Upper lobe of left lung (tissue), 6 donors: ENCODE measurements around the gene SMIM9. TPM values are rescaled to one million over a fixed set of nuclear protein-coding genes. Genes with fewer than 3 reads are reported as not detected.

Source experiments
- ATAC-seq, 2 donors: fragments of 200-7000 bp; cut with Tn5 transposase; one replicate each; pipeline ENCODE4 v1.9.1; 2022; ENCODE audit warnings: mild to moderate bottlenecking in 2 of 2, moderate library complexity in 2 of 2; ENCODE audit not compliant: low FRiP score in 2 of 2
- DNase-seq, 2 donors: peaks; one replicate each; pipeline ENCODE4 v3.0.0-alpha.2; 2019 to 2020
- H3K27ac ChIP-seq, 4 donors: fragments of 200-600 bp; sonication (generic); one replicate each; pipeline ENCODE4 v1.5.1; 2016 to 2019
- H3K27me3 ChIP-seq, 4 donors: fragments of 200-600 bp; sonication (generic); one replicate each; pipeline ENCODE4 v1.5.1; 2017 to 2019
- H3K36me3 ChIP-seq, 4 donors: fragments of 200-600 bp; sonication (generic); one replicate each; pipeline ENCODE4 v1.5.1; 2016 to 2019
- H3K4me1 ChIP-seq, 4 donors: fragments of 200-600 bp; sonication (generic); one replicate each; pipeline ENCODE4 v1.5.1; 2018 to 2019
- H3K4me3 ChIP-seq, 4 donors: fragments of 200-600 bp; sonication (generic); one replicate each; pipeline ENCODE4 v1.5.1; 2017 to 2019; ENCODE audit warnings: mild to moderate bottlenecking in 2 of 4, moderate library complexity in 1 of 4
- H3K9me3 ChIP-seq, 4 donors: fragments of 200-600 bp; sonication (generic); one replicate each; pipeline ENCODE4 v1.5.1; 2018 to 2019
- CTCF ChIP-seq, 6 experiments: fragments of 450-650 bp in 4 of 6; fragments of 200-600 bp in 2 of 6; sonication (generic) in 2 of 6; IDR thresholded peaks; one replicate each; pipeline ENCODE4 v1.5.1; 2016 to 2019; ENCODE audit warnings: antibody characterized with exemption in 6 of 6
- EP300 ChIP-seq, 4 donors: sonication (generic); formaldehyde crosslinking; IDR thresholded peaks; one replicate each; pipeline ENCODE4 v1.5.1; 2017; ENCODE audit warnings: antibody characterized with exemption in 4 of 4, control low read depth in 2 of 4
- POLR2A ChIP-seq, 4 donors: fragments of 450-650 bp; IDR thresholded peaks; one replicate each; pipeline ENCODE4 v1.5.1; 2016 to 2017; ENCODE audit warnings: antibody characterized with exemption in 4 of 4, mild to moderate bottlenecking in 2 of 4
- POLR2AphosphoS5 ChIP-seq, 2 donors: sonication (generic); formaldehyde crosslinking; IDR thresholded peaks; one replicate each; pipeline ENCODE4 v1.5.1; 2017; ENCODE audit warnings: antibody characterized with exemption in 2 of 2
- WGBS, 2 donors: methylation state at CpG; one replicate each; pipeline ENCODE4 v1.1.5; 2017 to 2018; 5-methylcytosine and 5-hydroxymethylcytosine counted together
- total RNA-seq, 6 donors: library from RNA; depleted of rRNA in 4 of 6; stranded (reverse); fragments of >200 nt in 4 of 6; gene quantifications; one replicate each; pipeline versions ENCODE4 v1.1.0 to v1.2.1, GENCODE V29; 2016 to 2021
- donor health status: DM: no; HTN: no; CAD: no; lungs with moderate emphysema.
- donor health status: DM: no; HTN: yes; CAD: no; lungs with severe emphysema.

Gene SMIM9
- total RNA-seq, 6 donors from 2014 or later: 1.5 TPM; not detected in 5

GRCh38 chrX:154793084-154793795, 41.2 kb downstream of the SMIM9 start:
- DNase-seq: no peak
- ATAC-seq: no peak
- no peaks in the 10 kb centered on the region for H3K36me3 ChIP-seq
- WGBS, 2 donors: 74 to 75% methylated on average over 7 of the region's 7 CpGs
- no peaks in the 10 kb centered on the region for H3K4me1 ChIP-seq
- no peaks in the 10 kb centered on the region for H3K9me3 ChIP-seq
- TF ChIP-seq POLR2A (IDR thresholded peaks at IDR 0.05) (no peak), CTCF (IDR thresholded peaks at IDR 0.05) (no peak), EP300 (IDR thresholded peaks at IDR 0.05) (no peak), POLR2AphosphoS5 (IDR thresholded peaks at IDR 0.05) (no peak)
- no peaks in the 10 kb centered on the region for H3K27me3 ChIP-seq
- no peak overlapping the region for H3K27ac ChIP-seq
- no peak overlapping the region for H3K4me3 ChIP-seq

- H3K4me3 ChIP-seq: no peak overlapping the region
- WGBS, 2 donors: 86 to 95% methylated on average over 8 of the region's 8 CpGs
- ATAC-seq: no peak
Observed at GRCh38 chrX:154791939-154792338, 42.5 kb downstream of the SMIM9 start.

GRCh38 chrX:154791467-154791866, 43.0 kb downstream of the SMIM9 start:
- TF ChIP-seq EP300 (IDR thresholded peaks at IDR 0.05) (no peak), CTCF (IDR thresholded peaks at IDR 0.05) (no peak), POLR2AphosphoS5 (IDR thresholded peaks at IDR 0.05) (no peak), POLR2A (IDR thresholded peaks at IDR 0.05) (no peak)
- H3K27ac ChIP-seq: no peak overlapping the region
- H3K4me3 ChIP-seq: no peak overlapping the region
- WGBS, 2 donors: 69 to 98% methylated on average over 4 of the region's 4 CpGs
- no peak for DNase-seq
- H3K27me3 ChIP-seq: no peaks in the 10 kb centered on the region
- no peaks in the 10 kb centered on the region for H3K4me1 ChIP-seq
- H3K36me3 ChIP-seq: no peaks in the 10 kb centered on the region
- no peak for ATAC-seq
- no peaks in the 10 kb centered on the region for H3K9me3 ChIP-seq

More at GRCh38 chrX:154791939-154792338, 42.5 kb downstream of the SMIM9 start:
- H3K9me3 ChIP-seq: no peaks in the 10 kb centered on the region
- no peak for DNase-seq
- TF ChIP-seq CTCF (IDR thresholded peaks at IDR 0.05) (no peak), POLR2AphosphoS5 (IDR thresholded peaks at IDR 0.05) (no peak), POLR2A (IDR thresholded peaks at IDR 0.05) (no peak), EP300 (IDR thresholded peaks at IDR 0.05) (no peak)
- H3K27me3 ChIP-seq: no peaks in the 10 kb centered on the region
- no peak overlapping the region for H3K27ac ChIP-seq
- H3K4me1 ChIP-seq: no peaks in the 10 kb centered on the region
- H3K36me3 ChIP-seq: no peaks in the 10 kb centered on the region

- WGBS, 2 donors: 62 to 75% methylated on average over 2 to 6 of the region's 6 CpGs
- H3K4me1 ChIP-seq: no peaks in the 10 kb centered on the region
- no peak overlapping the region for H3K4me3 ChIP-seq
- H3K27ac ChIP-seq: no peak overlapping the region
- peaks cover 0 to 3% (median 0%) of the 10 kb centered on the region in 4 donors for H3K36me3 ChIP-seq
- ATAC-seq: no peak
- no peaks in the 10 kb centered on the region for H3K27me3 ChIP-seq
- no peak for TF ChIP-seq CTCF (IDR thresholded peaks at IDR 0.05)
- no peak for TF ChIP-seq EP300 (IDR thresholded peaks at IDR 0.05)
- no peak for TF ChIP-seq POLR2A (IDR thresholded peaks at IDR 0.05)
- no peak for TF ChIP-seq POLR2AphosphoS5 (IDR thresholded peaks at IDR 0.05)
- no peak for DNase-seq
- H3K9me3 ChIP-seq: no peaks in the 10 kb centered on the region
Observed at GRCh38 chrX:154785716-154786115, 48.7 kb downstream of the SMIM9 start.
